ENCODE measurements around the gene PRPF31.

- TF ChIP-seq CTCF (conservative IDR thresholded peaks at IDR 0.05; ENCODE audit: low read length) (no peak), EZH2phosphoT487 (IDR thresholded peaks at IDR 0.05; ENCODE audit: borderline replicate concordance) (no peak)
These were observed 23.1 kb downstream of the PRPF31 start for GRCh38 chr19:54138489-54139256.

Data from Loucy (cell line).